Tibial nerve (tissue), 4 donors: ENCODE measurements around the gene CUX1. TPM values are rescaled to one million over a fixed set of nuclear protein-coding genes. Genes with fewer than 3 reads are reported as not detected.
A peak's percentile ranks its signal among the peaks of the same experiment; 100 is the strongest.
"Not testable (repeated sequence)": the region's sequence is repeated elsewhere in the genome, so short reads cannot be mapped to it uniquely, and the experiment has no call there.

Experiments
- DNase-seq, 2 donors: peaks; one replicate each; pipeline ENCODE4 v3.0.0-alpha.2; 2019; ENCODE audit warnings: low spot score in 2 of 2
- H3K27ac ChIP-seq, 4 donors: fragments of 200-600 bp; sonication (generic) in 3 of 4; one replicate each; pipeline ENCODE4 v1.5.1; 2017 to 2019; ENCODE audit warnings: mild to moderate bottlenecking in 1 of 4
- H3K27me3 ChIP-seq, 2 donors: fragments of 200-600 bp; sonication (generic) in 1 of 2; one replicate each; pipeline versions ENCODE4 v1.5.1 to v1.6.0; 2017 to 2019
- H3K36me3 ChIP-seq, 3 donors: fragments of 200-600 bp; sonication (generic); one replicate each; pipeline ENCODE4 v1.5.1; 2018 to 2019
- H3K4me1 ChIP-seq, 4 donors: fragments of 200-600 bp; sonication (generic) in 3 of 4; one replicate each; pipeline ENCODE4 v1.5.1; 2017 to 2019
- H3K4me3 ChIP-seq, 4 donors: fragments of 200-600 bp; sonication (generic) in 3 of 4; one replicate each; pipeline ENCODE4 v1.5.1; 2017 to 2019; ENCODE audit warnings: mild to moderate bottlenecking in 1 of 4, moderate library complexity in 1 of 4
- H3K9me3 ChIP-seq, 4 donors: fragments of 200-600 bp; sonication (generic) in 3 of 4; one replicate each; pipeline ENCODE4 v1.5.1; 2017 to 2019
- CTCF ChIP-seq, 5 experiments: fragments of 200-600 bp in 3 of 5; fragments of 450-650 bp in 2 of 5; sonication (generic) in 3 of 5; IDR thresholded peaks; one replicate each; pipeline ENCODE4 v1.5.1; 2016 to 2019; ENCODE audit warnings: antibody characterized with exemption in 5 of 5, mild to moderate bottlenecking in 3 of 5, moderate library complexity in 2 of 5
- EP300 ChIP-seq, 2 donors: sonication (generic); formaldehyde crosslinking; IDR thresholded peaks; one replicate each; pipeline ENCODE4 v1.6.1; 2017; ENCODE audit warnings: antibody characterized with exemption in 2 of 2, mild to moderate bottlenecking in 1 of 2
- POLR2A ChIP-seq, 2 donors: fragments of 450-650 bp; IDR thresholded peaks; one replicate each; pipeline ENCODE4 v1.6.1; 2017; ENCODE audit warnings: antibody characterized with exemption in 2 of 2, mild to moderate bottlenecking in 2 of 2, moderate library complexity in 2 of 2
- WGBS, 2 donors: methylation state at CpG; one replicate each; pipeline ENCODE4 v1.1.5; 2018; 5-methylcytosine and 5-hydroxymethylcytosine counted together
- total RNA-seq, 4 donors: library from RNA; depleted of rRNA; stranded (reverse); fragments of >200 nt; gene quantifications; one replicate each; pipeline ENCODE4 v1.1.0, GENCODE V29; 2016

CUX1 gene
- total RNA-seq, 4 donors from 2014 or later: 74.5 to 104 (median 84.3) TPM

- H3K27me3 ChIP-seq: no peaks in the 10 kb centered on the region
- H3K27ac ChIP-seq: no peak overlapping the region
- H3K4me1 ChIP-seq: peaks cover 0 to 30% (median 17%) of the 10 kb centered on the region in 4 donors
- DNase-seq: no peak
- WGBS, 2 donors: 94 to 98% methylated on average over 4 of the region's 4 CpGs
- no peak overlapping the region for H3K4me3 ChIP-seq
- H3K36me3 ChIP-seq: no peaks in the 10 kb centered on the region
- no peak for TF ChIP-seq EP300 (IDR thresholded peaks at IDR 0.05)
- TF ChIP-seq POLR2A (IDR thresholded peaks at IDR 0.05): no peak
- TF ChIP-seq CTCF (IDR thresholded peaks at IDR 0.05): no peak
- H3K9me3 ChIP-seq: no peaks in the 10 kb centered on the region
Measured at GRCh38 chr7:101864039-101864438, 46.6 kb downstream of the CUX1 start.

GRCh38 chr7:101865031-101865430 lies 47.6 kb downstream of the CUX1 start:
- Histone ChIP-seq H3K4me3 (no peak overlapping the region), H3K9me3 (no peaks in the 10 kb centered on the region), H3K27ac (peak overlapping the region in 1 of 4 donors; percentile 50), H3K36me3 (no peaks in the 10 kb centered on the region), H3K4me1 (peaks cover 0 to 26% (median 8%) of the 10 kb centered on the region in 4 donors), H3K27me3 (no peaks in the 10 kb centered on the region)
- WGBS, 2 donors: 63 to 64% methylated on average over 7 of the region's 7 CpGs
- no peak for DNase-seq
- TF ChIP-seq CTCF (IDR thresholded peaks at IDR 0.05) (no peak), EP300 (IDR thresholded peaks at IDR 0.05) (no peak), POLR2A (IDR thresholded peaks at IDR 0.05) (no peak)

- Histone ChIP-seq H3K27me3 (no peaks in the 10 kb centered on the region), H3K27ac (peak overlapping the region in 1 of 4 donors; percentile 50), H3K36me3 (no peaks in the 10 kb centered on the region), H3K4me3 (no peak overlapping the region), H3K4me1 (peaks cover 0 to 25% (median 4%) of the 10 kb centered on the region in 4 donors), H3K9me3 (no peaks in the 10 kb centered on the region)
- WGBS, 2 donors: 71 to 82% methylated on average over 13 of the region's 13 CpGs
- no peak for TF ChIP-seq POLR2A (IDR thresholded peaks at IDR 0.05)
- TF ChIP-seq EP300 (IDR thresholded peaks at IDR 0.05): no peak
- TF ChIP-seq CTCF (IDR thresholded peaks at IDR 0.05): no peak
- no peak for DNase-seq
Measured at GRCh38 chr7:101865455-101865854, 48.0 kb downstream of the CUX1 start.

- Histone ChIP-seq H3K4me3 (no peak overlapping the region), H3K9me3 (no peaks in the 10 kb centered on the region), H3K36me3 (no peaks in the 10 kb centered on the region), H3K4me1 (peaks cover 0 to 23% (median 0%) of the 10 kb centered on the region in 4 donors), H3K27ac (no peak overlapping the region), H3K27me3 (no peaks in the 10 kb centered on the region)
- 94 to 99% methylated on average over 8 of the region's 8 CpGs for WGBS, 2 donors
- TF ChIP-seq EP300 (IDR thresholded peaks at IDR 0.05) (no peak), CTCF (IDR thresholded peaks at IDR 0.05) (no peak), POLR2A (IDR thresholded peaks at IDR 0.05) (no peak)
- DNase-seq: no peak
Measured at GRCh38 chr7:101866328-101866727, 48.9 kb downstream of the CUX1 start.

- Histone ChIP-seq H3K27me3 (no peaks in the 10 kb centered on the region), H3K4me3 (no peak overlapping the region), H3K27ac (no peak overlapping the region), H3K36me3 (no peaks in the 10 kb centered on the region), H3K9me3 (no peaks in the 10 kb centered on the region), H3K4me1 (peaks cover 0 to 23% (median 0%) of the 10 kb centered on the region in 4 donors)
- TF ChIP-seq EP300 (IDR thresholded peaks at IDR 0.05) (no peak), CTCF (IDR thresholded peaks at IDR 0.05) (no peak), POLR2A (IDR thresholded peaks at IDR 0.05) (no peak)
- no peak for DNase-seq
- 89 to 94% methylated on average over 12 of the region's 12 CpGs for WGBS, 2 donors
Measured at GRCh38 chr7:101867265-101867664, 49.8 kb downstream of the CUX1 start.

GRCh38 chr7:101867681-101868080 lies 50.3 kb downstream of the CUX1 start:
- not testable (repeated sequence) for H3K36me3 ChIP-seq, DNase-seq, H3K4me3 ChIP-seq, H3K27me3 ChIP-seq, H3K9me3 ChIP-seq
- peak overlapping the region in 1 of 4 donors; percentile 40 for H3K27ac ChIP-seq
- H3K4me1 ChIP-seq: peaks cover 0 to 23% (median 0%) of the 10 kb centered on the region in 4 donors
- 97 to 98% methylated on average over 6 of the region's 6 CpGs for WGBS, 2 donors
